IgD-negative memory B cell (primary cell): Measurements from ENCODE around the gene GPR135. TPM values are rescaled to one million over a fixed set of nuclear protein-coding genes. Genes with fewer than 3 reads are reported as not detected.
"Not testable (repeated sequence)": the region's sequence is repeated elsewhere in the genome, so short reads cannot be mapped to it uniquely, and the experiment has no call there.

ENCODE experiments used
- H3K27ac Mint-ChIP-seq, 3 donors: one replicate each; pipeline ENCODE4 v1.8.0; 2020 to 2022; ENCODE audit warnings: mild to moderate bottlenecking in 3 of 3, mixed read lengths in 3 of 3, moderate library complexity in 1 of 3
- H3K27me3 Mint-ChIP-seq: one replicate; pipeline ENCODE4 v1.8.0; 2021; ENCODE audit warnings: mixed read lengths
- H3K36me3 Mint-ChIP-seq: one replicate; pipeline ENCODE4 v1.8.0; 2020; ENCODE audit warnings: mild to moderate bottlenecking, mixed read lengths
- H3K4me1 Mint-ChIP-seq, 3 donors: one replicate each; pipeline ENCODE4 v1.8.0; 2020 to 2022; ENCODE audit warnings: mixed read lengths in 3 of 3, mild to moderate bottlenecking in 1 of 3
- H3K4me3 Mint-ChIP-seq, 4 donors: one replicate each; pipeline ENCODE4 v1.8.0; 2020 to 2022; ENCODE audit warnings: mild to moderate bottlenecking in 4 of 4, mixed read lengths in 4 of 4, moderate library complexity in 3 of 4
- H3K9me3 Mint-ChIP-seq, 3 donors: one replicate each; pipeline ENCODE4 v1.8.0; 2020 to 2021; ENCODE audit warnings: mixed read lengths in 3 of 3, mild to moderate bottlenecking in 1 of 3
- polyA plus RNA-seq: library from polyadenylated mRNA; unstranded; fragments of 300-500 nt; fragmentation: Illumina TruSeq; gene quantifications from one replicate; pipeline ENCODE4 v1.2.3, GENCODE V29; 2021

GPR135 gene
- polyA plus RNA-seq, 1 donor from 2014 or later, result 0.36 TPM

DNA sequence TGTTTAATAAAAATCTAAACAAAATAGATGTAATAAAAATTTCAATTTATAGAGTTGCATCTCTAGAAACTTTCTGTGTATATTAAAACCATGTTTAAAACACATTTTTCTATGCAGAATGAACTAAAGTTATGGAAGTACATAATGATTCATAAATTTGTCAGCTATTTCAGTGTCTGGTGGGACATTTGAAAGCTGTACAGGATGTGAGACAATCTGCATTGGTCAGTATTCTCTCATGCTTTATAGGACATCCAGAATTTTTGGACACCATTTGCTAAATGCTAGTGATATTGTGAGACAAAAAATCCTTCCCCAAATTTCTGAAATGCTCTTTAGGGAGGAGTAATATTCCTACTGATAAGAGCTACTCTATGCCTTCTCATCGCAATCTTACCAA, 13.3 kb downstream of the GPR135 start:
- Mint-ChIP-seq H3K4me1 (peaks cover 0 to 1% (median 0%) of the 10 kb centered on the region in 3 donors), H3K27me3 (no peaks in the 10 kb centered on the region), H3K9me3 (peaks cover 0 to under 1% (median 0%) of the 10 kb centered on the region in 3 donors), H3K4me3 (no peak overlapping the region), H3K36me3 (peaks cover 6% of the 10 kb centered on the region), H3K27ac (no peak overlapping the region)

- H3K4me3 Mint-ChIP-seq, result no peak overlapping the region
These were observed 14.5 kb downstream of the GPR135 start for GRCh38 chr14:59450716-59451115.

DNA sequence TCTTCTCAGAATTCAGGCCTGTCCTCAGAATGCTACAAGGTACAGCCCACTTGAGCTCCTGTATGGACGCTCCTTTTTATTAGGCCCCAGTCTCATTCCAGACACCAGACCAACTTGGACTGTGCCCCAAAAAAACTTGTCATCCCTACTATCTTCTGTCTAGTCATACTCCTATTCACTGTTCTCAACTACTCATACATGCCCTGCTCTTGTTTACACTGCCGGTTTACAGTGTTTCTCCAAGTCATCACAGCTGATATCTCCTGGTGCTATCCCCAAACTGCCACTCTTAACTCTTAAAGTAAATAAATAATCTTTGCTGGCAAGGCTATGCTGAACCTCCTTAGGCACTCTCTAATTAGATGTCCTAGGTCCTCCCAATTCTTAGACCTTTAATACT, 16.5 kb downstream of the GPR135 start:
- not testable (repeated sequence) for H3K4me3 Mint-ChIP-seq, H3K27me3 Mint-ChIP-seq, H3K4me1 Mint-ChIP-seq, H3K27ac Mint-ChIP-seq, H3K9me3 Mint-ChIP-seq, H3K36me3 Mint-ChIP-seq

More at GRCh38 chr14:59450716-59451115, 14.5 kb downstream of the GPR135 start:
- Mint-ChIP-seq H3K27ac (no peak overlapping the region), H3K9me3 (no peaks in the 10 kb centered on the region), H3K4me1 (peaks cover 0 to 1% (median 0%) of the 10 kb centered on the region in 3 donors), H3K36me3 (peaks cover 5% of the 10 kb centered on the region), H3K27me3 (no peaks in the 10 kb centered on the region)

DNA sequence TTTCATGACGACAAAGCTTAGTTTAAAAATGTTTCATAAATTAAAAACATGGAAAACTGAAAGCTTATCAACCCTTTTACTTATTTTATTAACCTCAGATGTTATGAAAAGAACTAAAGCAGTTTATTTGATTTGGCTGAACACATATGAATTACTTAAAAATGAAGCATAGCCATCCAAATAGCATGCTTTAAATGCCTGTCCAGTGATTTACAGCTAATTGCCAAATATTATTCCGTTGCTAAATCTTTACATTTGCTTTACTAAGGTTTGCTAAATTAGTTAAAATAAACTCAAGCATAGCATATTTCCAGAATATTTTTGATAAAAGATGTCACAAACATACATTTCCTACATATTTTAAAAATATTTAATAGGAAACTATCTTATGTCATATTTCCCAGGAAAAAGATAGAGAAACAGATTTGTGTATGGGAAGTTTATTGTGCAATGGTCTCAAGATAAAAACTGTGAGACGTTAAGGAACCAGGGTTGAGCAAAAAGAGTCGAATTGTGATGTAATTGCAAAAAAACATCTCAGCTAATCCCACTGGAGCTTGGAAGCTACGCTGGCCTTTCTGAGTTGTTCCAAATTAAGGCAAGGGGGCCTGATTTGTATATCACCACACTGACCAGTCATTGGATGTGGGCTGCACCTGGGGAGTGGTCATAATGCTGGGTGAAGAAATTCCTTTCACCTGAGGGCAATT, 25.8 kb downstream of the GPR135 start:
- Mint-ChIP-seq H3K27me3 (no peaks in the 10 kb centered on the region), H3K4me1 (peaks cover 4% of the 10 kb centered on the region in 3 donors), H3K4me3 (no peak overlapping the region), H3K36me3 (peaks cover 3% of the 10 kb centered on the region), H3K27ac (no peak overlapping the region), H3K9me3 (no peaks in the 10 kb centered on the region)

DNA sequence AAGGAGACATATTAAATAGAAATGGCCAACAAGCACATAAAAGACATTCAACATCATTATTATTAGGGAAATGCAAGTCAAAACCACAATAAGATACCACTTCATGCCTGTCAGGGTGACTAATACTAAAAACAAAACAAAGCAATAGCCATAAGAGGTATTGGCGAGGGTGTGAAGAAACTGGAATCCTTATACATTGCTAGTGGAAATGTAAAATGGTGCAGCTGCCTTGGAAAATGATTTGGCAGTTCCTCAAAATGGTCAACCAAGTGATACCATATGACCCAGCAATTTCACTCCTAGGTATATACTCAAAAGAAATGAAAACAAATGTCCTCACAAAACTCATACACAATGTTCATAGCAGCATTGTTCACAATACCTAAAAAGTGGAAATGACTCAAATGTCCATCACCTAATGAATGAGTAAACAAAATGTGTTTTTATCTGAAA, 27.0 kb downstream of the GPR135 start:
- Mint-ChIP-seq H3K36me3 (peaks cover 3% of the 10 kb centered on the region), H3K9me3 (no peaks in the 10 kb centered on the region), H3K4me1 (peaks cover 0 to 4% (median 2%) of the 10 kb centered on the region in 3 donors), H3K27ac (no peak overlapping the region), H3K27me3 (no peaks in the 10 kb centered on the region), H3K4me3 (no peak overlapping the region)

DNA sequence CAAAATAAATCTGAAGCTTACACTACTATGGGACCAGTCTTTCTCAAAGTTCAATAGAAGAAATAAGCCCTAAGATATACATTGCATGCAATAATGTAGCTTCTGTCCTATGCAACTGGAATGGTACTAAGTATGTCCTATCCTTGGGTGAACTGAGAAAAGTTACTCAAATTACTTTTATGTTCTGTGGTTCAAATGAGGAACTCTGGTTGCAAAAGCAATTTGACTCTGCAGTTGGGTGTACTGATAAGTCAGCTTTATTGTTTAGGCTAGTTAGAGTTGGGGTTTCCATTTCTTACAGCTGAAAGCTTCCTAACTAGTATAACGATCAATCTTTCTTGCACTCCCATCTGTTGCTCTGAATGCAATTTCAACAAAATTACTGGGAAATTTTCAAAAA, 29.2 kb downstream of the GPR135 start:
- H3K36me3 Mint-ChIP-seq, result peaks cover 3% of the 10 kb centered on the region
- no peak overlapping the region for H3K27ac Mint-ChIP-seq
- peaks cover 0 to 4% (median 0%) of the 10 kb centered on the region in 3 donors for H3K4me1 Mint-ChIP-seq
- H3K4me3 Mint-ChIP-seq, result no peak overlapping the region
- H3K9me3 Mint-ChIP-seq, result no peaks in the 10 kb centered on the region
- no peaks in the 10 kb centered on the region for H3K27me3 Mint-ChIP-seq

- peaks cover 3% of the 10 kb centered on the region for H3K36me3 Mint-ChIP-seq
- H3K27me3 Mint-ChIP-seq, result no peaks in the 10 kb centered on the region
- H3K9me3 Mint-ChIP-seq, result no peaks in the 10 kb centered on the region
- H3K4me3 Mint-ChIP-seq, result no peak overlapping the region
- H3K4me1 Mint-ChIP-seq, result peaks cover 0 to 4% (median 0%) of the 10 kb centered on the region in 3 donors
- peak overlapping the region in 1 of 3 donors; percentile 28 for H3K27ac Mint-ChIP-seq
These were observed 30.1 kb downstream of the GPR135 start for GRCh38 chr14:59435101-59435500.

GRCh38 chr14:59429790-59430189, 35.4 kb downstream of the GPR135 start:
- Mint-ChIP-seq H3K9me3 (no peaks in the 10 kb centered on the region), H3K4me3 (no peak overlapping the region), H3K36me3 (no peaks in the 10 kb centered on the region), H3K27me3 (no peaks in the 10 kb centered on the region), H3K4me1 (peaks cover 0 to 7% (median 5%) of the 10 kb centered on the region in 3 donors), H3K27ac (no peak overlapping the region)

GRCh38 chr14:59428581-59429012, 36.6 kb downstream of the GPR135 start:
- Mint-ChIP-seq H3K9me3 (no peaks in the 10 kb centered on the region), H3K27ac (no peak overlapping the region), H3K27me3 (no peaks in the 10 kb centered on the region), H3K4me1 (peaks cover 0 to 7% (median 5%) of the 10 kb centered on the region in 3 donors), H3K4me3 (no peak overlapping the region), H3K36me3 (no peaks in the 10 kb centered on the region)

DNA sequence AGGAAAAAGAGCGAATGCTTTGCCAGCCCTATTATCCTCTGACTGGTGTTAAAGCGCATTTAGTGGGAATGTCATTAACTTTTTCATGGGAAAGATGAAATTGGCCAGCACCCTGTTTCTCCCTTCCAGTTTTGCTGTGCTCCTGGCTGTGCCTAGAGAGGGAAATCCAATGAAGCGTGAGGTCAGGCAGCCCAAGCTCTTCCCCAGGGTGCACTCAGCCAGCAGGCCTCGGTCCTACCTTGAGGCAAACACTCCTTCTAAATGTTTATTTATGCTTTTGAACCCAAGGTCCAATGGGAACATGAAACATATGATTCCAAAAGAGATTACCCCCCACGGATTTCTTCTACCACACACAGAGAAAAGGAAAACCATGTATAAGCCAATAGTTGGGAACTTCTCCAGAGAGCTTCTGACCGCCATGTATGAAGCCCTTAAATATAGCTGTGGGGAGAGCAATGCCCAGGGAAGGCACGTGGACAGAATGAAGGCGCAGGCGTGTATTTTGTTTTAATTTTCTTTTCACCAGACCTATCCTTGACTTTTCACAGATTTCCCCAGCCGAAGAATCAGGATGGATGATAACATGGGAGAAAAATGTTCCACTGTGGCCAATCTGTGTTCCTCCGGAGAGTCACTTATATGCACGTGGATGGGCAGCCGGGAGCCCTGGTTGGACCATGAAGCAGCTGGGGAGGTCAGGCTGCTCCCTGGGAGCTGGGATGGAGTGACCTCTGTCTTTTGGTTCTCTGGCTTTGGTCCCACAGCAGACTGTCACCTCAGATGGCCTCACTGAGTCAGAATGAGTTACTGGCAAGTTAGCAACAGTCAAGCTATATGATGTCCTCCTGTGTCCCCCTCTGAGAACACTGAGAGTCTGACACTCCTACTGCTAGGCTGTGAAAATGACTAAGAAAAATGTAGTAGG, 37.3 kb downstream of the GPR135 start:
- Mint-ChIP-seq H3K27ac (peak overlapping the region in 1 of 3 donors; percentile 31), H3K4me3 (no peak overlapping the region), H3K4me1 (peaks cover 0 to 7% (median 5%) of the 10 kb centered on the region in 3 donors), H3K36me3 (no peaks in the 10 kb centered on the region), H3K9me3 (no peaks in the 10 kb centered on the region), H3K27me3 (no peaks in the 10 kb centered on the region)

DNA sequence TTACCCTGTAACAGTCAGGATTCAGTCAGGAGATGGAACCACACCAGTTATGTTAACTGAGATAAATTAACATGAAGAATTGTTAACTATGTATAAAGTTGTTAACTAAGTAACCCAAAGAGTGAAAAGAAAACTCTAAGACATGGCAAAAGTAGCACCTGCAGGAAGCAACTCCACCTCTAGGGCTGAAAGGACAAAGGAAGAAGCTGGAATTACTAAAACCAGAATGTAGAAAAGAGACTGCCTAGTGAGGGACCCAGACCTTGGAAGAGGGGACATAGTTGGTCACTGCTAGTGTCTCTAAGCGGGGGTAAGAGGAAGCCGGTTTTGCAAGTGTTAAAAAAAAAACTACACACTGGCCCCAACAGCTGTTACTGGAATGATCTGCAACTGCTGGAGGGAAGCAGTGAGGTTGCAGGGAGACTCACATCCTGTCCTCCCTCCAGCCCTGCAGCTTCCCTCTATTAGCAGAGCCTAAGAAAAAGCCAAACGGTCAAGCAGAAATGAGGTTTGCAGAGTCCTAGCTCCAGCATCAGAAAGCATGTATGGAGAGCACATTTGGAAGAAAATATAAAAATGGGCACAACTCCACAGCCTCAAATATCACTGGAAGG, 39.8 kb downstream of the GPR135 start:
- Mint-ChIP-seq H3K9me3 (no peaks in the 10 kb centered on the region), H3K4me1 (peaks cover 14 to 26% (median 23%) of the 10 kb centered on the region in 3 donors), H3K27ac (no peak overlapping the region), H3K36me3 (no peaks in the 10 kb centered on the region), H3K4me3 (no peak overlapping the region), H3K27me3 (no peaks in the 10 kb centered on the region)

DNA sequence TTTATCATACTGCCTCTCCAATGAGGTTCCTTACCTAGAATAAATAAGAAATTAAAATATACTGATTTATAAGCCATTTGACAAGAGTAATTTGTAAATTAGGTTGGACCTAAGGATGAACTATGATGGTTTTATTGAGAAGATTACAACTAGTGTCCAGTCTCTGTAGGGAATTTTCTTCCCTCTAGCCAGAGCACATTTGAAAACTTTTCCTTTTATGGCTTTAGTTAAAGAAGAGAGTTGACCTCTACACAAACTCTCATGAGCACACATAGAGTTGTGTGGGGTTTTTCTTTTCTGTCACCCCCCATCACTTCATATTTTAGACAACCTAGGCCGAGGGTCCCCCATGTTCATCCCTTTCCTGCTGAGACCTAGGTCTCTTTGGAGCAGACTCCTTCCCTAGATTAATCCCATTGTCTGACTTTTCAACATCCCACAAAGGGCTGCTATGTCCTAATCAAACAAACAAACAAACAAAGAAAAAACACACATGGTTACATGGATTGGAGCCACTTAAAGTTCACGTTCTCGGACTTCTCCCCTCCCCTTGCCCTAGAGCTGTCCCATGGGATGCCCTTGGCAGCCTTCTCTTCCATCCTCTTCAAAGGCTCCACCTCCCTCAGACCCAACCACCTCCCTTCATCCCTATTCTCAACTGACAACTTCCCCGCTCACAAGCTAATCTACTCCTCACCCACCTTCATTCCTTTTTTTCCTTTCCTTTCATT, 40.7 kb downstream of the GPR135 start:
- H3K27ac Mint-ChIP-seq, result no peak overlapping the region
- H3K4me3 Mint-ChIP-seq, result no peak overlapping the region
- H3K4me1 Mint-ChIP-seq, result peaks cover 14 to 26% (median 23%) of the 10 kb centered on the region in 3 donors
- H3K9me3 Mint-ChIP-seq, result no peaks in the 10 kb centered on the region
- no peaks in the 10 kb centered on the region for H3K36me3 Mint-ChIP-seq
- no peaks in the 10 kb centered on the region for H3K27me3 Mint-ChIP-seq

DNA sequence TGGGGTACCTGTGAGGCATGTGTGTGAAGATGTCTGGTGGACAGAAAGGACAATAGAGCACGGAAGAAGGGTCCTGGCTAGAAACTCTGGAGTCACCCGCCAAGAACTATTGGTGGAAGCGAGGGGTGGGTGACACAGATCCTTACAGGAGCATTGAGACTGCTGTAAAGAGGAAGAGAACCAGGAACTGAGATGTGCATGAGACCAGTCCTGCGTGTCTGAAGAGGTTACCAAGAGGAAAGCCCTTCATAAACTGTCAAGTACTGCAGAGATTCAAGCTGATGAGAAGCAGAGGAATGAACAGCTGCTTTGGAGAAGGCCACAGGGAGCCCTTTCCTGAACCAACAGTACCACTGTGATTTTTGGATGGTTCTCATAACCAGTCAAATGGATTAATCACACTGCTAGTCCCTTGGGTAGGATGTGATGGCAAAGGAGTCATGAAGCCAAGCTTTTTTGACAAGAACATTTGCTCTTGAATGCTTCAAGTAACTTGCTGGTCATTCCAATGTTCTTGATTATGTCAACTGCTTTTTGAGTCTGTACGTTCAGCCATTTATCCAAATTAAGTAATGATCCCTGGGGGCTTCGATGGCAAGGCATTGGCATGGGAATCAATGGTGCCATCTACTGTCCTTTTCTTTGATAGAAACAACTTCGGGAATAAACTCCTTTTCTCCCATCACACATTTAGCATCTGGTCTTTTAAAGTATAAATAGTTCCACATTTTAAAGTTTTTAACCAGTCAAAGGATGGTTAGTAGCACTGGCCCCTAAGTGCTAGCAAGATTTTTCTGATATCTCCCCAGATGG, 42.9 kb downstream of the GPR135 start:
- Mint-ChIP-seq H3K27ac (peak overlapping the region in 1 of 3 donors; percentile 2), H3K9me3 (no peaks in the 10 kb centered on the region), H3K27me3 (no peaks in the 10 kb centered on the region), H3K4me3 (peak overlapping the region in 2 of 4 donors; percentile 29 to 64), H3K36me3 (no peaks in the 10 kb centered on the region), H3K4me1 (peaks cover 14 to 23% (median 21%) of the 10 kb centered on the region in 3 donors)

GRCh38 chr14:59419303-59419702, 45.9 kb downstream of the GPR135 start:
- H3K27me3 Mint-ChIP-seq, result no peaks in the 10 kb centered on the region
- H3K36me3 Mint-ChIP-seq, result no peaks in the 10 kb centered on the region
- peaks cover 14 to 19% (median 18%) of the 10 kb centered on the region in 3 donors for H3K4me1 Mint-ChIP-seq
- H3K4me3 Mint-ChIP-seq, result no peak overlapping the region
- H3K27ac Mint-ChIP-seq, result no peak overlapping the region
- H3K9me3 Mint-ChIP-seq, result no peaks in the 10 kb centered on the region
